ENCODE results near the gene NRXN3.

NRXN3 gene

GRCh38 chr14:79418649-79419415, 1248.7 kb downstream of the NRXN3 start:
- no peaks in the 10 kb centered on the region for H3K36me3 ChIP-seq (ENCODE audit: control insufficient read depth, insufficient read depth, low read length)
- H3K4me3 ChIP-seq (replicated peaks; ENCODE audit: low read depth, low read length), result no peak overlapping the region
- no peak for DNase-seq (ENCODE audit: extremely low read depth, insufficient read length)
- no peak for TF ChIP-seq CTCF (IDR thresholded peaks at IDR 0.05; ENCODE audit: insufficient read depth, low read length, poor library complexity, severe bottlenecking)
- no peaks in the 10 kb centered on the region for H3K27me3 ChIP-seq (replicated peaks; ENCODE audit: control insufficient read depth, insufficient read depth, low read length)

GRCh38 chr14:79419571-79420327, 1249.6 kb downstream of the NRXN3 start:
- Histone ChIP-seq H3K27me3 (replicated peaks; ENCODE audit: control insufficient read depth, insufficient read depth, low read length) (no peaks in the 10 kb centered on the region), H3K36me3 (ENCODE audit: control insufficient read depth, insufficient read depth, low read length) (no peaks in the 10 kb centered on the region), H3K4me3 (replicated peaks; ENCODE audit: low read depth, low read length) (no peak overlapping the region)
- DNase-seq (ENCODE audit: extremely low read depth, insufficient read length), result no peak
- no peak for TF ChIP-seq CTCF (IDR thresholded peaks at IDR 0.05; ENCODE audit: insufficient read depth, low read length, poor library complexity, severe bottlenecking)

GRCh38 chr14:79420725-79421124, 1250.6 kb downstream of the NRXN3 start:
- Histone ChIP-seq H3K4me3 (replicated peaks; ENCODE audit: low read depth, low read length) (no peak overlapping the region), H3K27me3 (replicated peaks; ENCODE audit: control insufficient read depth, insufficient read depth, low read length) (no peaks in the 10 kb centered on the region), H3K36me3 (ENCODE audit: control insufficient read depth, insufficient read depth, low read length) (no peaks in the 10 kb centered on the region)
- TF ChIP-seq CTCF (IDR thresholded peaks at IDR 0.05; ENCODE audit: insufficient read depth, low read length, poor library complexity, severe bottlenecking), result no peak
- DNase-seq (ENCODE audit: extremely low read depth, insufficient read length), result no peak

GRCh38 chr14:79421811-79422210, 1251.6 kb downstream of the NRXN3 start:
- no peak for TF ChIP-seq CTCF (IDR thresholded peaks at IDR 0.05; ENCODE audit: insufficient read depth, low read length, poor library complexity, severe bottlenecking)
- Histone ChIP-seq H3K27me3 (replicated peaks; ENCODE audit: control insufficient read depth, insufficient read depth, low read length) (no peaks in the 10 kb centered on the region), H3K4me3 (replicated peaks; ENCODE audit: low read depth, low read length) (no peak overlapping the region), H3K36me3 (ENCODE audit: control insufficient read depth, insufficient read depth, low read length) (no peaks in the 10 kb centered on the region)
- DNase-seq (ENCODE audit: extremely low read depth, insufficient read length), result no peak

GRCh38 chr14:79424462-79424861, 1254.3 kb downstream of the NRXN3 start:
- no peak for TF ChIP-seq CTCF (IDR thresholded peaks at IDR 0.05; ENCODE audit: insufficient read depth, low read length, poor library complexity, severe bottlenecking)
- Histone ChIP-seq H3K27me3 (replicated peaks; ENCODE audit: control insufficient read depth, insufficient read depth, low read length) (no peaks in the 10 kb centered on the region), H3K4me3 (replicated peaks; ENCODE audit: low read depth, low read length) (no peak overlapping the region), H3K36me3 (ENCODE audit: control insufficient read depth, insufficient read depth, low read length) (no peaks in the 10 kb centered on the region)
- no peak for DNase-seq (ENCODE audit: extremely low read depth, insufficient read length)

All from GM06990 (cell line).